Progenitor cell of endocrine pancreas (in vitro differentiated cells): ENCODE results near the gene IGF1. TPM values are rescaled to one million over a fixed set of nuclear protein-coding genes. Genes with fewer than 3 reads are reported as not detected.

ENCODE experiments used
- DNase-seq: peaks from one replicate; pipeline ENCODE4 v3.0.0; 2021; ENCODE audit warnings: low spot score; ENCODE audit not compliant: unreplicated experiment
- H3K27ac Mint-ChIP-seq: 2 replicates; pipeline ENCODE4 v1.8.0; 2021; ENCODE audit warnings: mild to moderate bottlenecking, moderate library complexity, mixed read lengths
- H3K27me3 Mint-ChIP-seq: 2 replicates; pipeline ENCODE4 v1.8.0; 2021; ENCODE audit warnings: mixed read lengths
- H3K36me3 Mint-ChIP-seq: 2 replicates; pipeline ENCODE4 v1.8.0; 2022; ENCODE audit warnings: mixed read lengths; ENCODE audit not compliant: insufficient read depth
- H3K4me1 Mint-ChIP-seq: 2 replicates; pipeline ENCODE4 v1.8.0; 2021; ENCODE audit warnings: low read depth, mixed read lengths
- H3K4me3 Mint-ChIP-seq: 2 replicates; pipeline ENCODE4 v1.8.0; 2021; ENCODE audit warnings: low read depth, mild to moderate bottlenecking, moderate library complexity, mixed read lengths
- H3K9me3 Mint-ChIP-seq: 2 replicates; pipeline ENCODE4 v1.8.0; 2021; ENCODE audit warnings: low read depth, mixed read lengths
- total RNA-seq: library from RNA; stranded (reverse); gene quantifications from 2 replicates; pipeline ENCODE4 v1.2.1, GENCODE V29; 2021
- TF ChIP-seq, protein P1 (sequence below): fragments of 200-600 bp; sonication (generic); IDR thresholded peaks from one replicate; pipeline ENCODE4 v1.5.0; 2021; ENCODE audit warnings: antibody characterized with exemption, mild to moderate bottlenecking; ENCODE audit not compliant: unreplicated experiment

IGF1 gene
- total RNA-seq, 1 donor from 2014 or later, result 0.57 TPM

GRCh38 chr12:102390068-102390467, 90.3 kb downstream of the IGF1 start:
- DNase-seq, result no peak
- no peak overlapping the region for H3K4me3 Mint-ChIP-seq
- TF ChIP-seq, protein P1, sequence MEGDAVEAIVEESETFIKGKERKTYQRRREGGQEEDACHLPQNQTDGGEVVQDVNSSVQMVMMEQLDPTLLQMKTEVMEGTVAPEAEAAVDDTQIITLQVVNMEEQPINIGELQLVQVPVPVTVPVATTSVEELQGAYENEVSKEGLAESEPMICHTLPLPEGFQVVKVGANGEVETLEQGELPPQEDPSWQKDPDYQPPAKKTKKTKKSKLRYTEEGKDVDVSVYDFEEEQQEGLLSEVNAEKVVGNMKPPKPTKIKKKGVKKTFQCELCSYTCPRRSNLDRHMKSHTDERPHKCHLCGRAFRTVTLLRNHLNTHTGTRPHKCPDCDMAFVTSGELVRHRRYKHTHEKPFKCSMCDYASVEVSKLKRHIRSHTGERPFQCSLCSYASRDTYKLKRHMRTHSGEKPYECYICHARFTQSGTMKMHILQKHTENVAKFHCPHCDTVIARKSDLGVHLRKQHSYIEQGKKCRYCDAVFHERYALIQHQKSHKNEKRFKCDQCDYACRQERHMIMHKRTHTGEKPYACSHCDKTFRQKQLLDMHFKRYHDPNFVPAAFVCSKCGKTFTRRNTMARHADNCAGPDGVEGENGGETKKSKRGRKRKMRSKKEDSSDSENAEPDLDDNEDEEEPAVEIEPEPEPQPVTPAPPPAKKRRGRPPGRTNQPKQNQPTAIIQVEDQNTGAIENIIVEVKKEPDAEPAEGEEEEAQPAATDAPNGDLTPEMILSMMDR, result no peak
- no peak overlapping the region for H3K27ac Mint-ChIP-seq
- peaks cover 85% of the 10 kb centered on the region for H3K27me3 Mint-ChIP-seq
- H3K9me3 Mint-ChIP-seq, result peaks cover 3% of the 10 kb centered on the region
- no peaks in the 10 kb centered on the region for H3K36me3 Mint-ChIP-seq
- H3K4me1 Mint-ChIP-seq, result peaks cover 10% of the 10 kb centered on the region

DNA sequence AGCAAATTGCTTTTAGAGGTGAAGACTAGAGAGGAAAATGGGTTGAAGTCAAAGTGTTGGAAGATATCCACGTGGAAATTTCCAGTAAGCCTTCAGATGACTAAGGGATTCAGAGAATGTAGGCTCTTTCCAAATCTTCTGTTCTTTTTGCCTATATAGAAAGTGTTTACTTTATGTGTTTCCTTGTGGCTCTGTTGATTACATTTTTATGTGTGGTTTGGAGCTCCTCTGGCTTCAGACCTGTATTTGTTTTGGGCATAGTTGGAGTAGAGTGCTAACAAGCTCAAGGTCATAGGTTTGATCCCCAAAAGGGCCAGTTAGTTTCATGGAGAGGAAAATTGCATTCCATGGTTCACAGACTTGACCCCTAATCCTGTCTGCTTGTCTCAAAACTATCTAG, 91.9 kb downstream of the IGF1 start:
- no peak overlapping the region for H3K27ac Mint-ChIP-seq
- TF ChIP-seq, protein P1, result no peak
- H3K4me1 Mint-ChIP-seq, result no peaks in the 10 kb centered on the region

GRCh38 chr12:102385343-102385742, 95.0 kb downstream of the IGF1 start:
- peaks cover 54% of the 10 kb centered on the region for H3K27me3 Mint-ChIP-seq
- no peak overlapping the region for H3K4me3 Mint-ChIP-seq
- no peaks in the 10 kb centered on the region for H3K36me3 Mint-ChIP-seq
- peaks cover 30% of the 10 kb centered on the region for H3K9me3 Mint-ChIP-seq
- H3K4me1 Mint-ChIP-seq, result no peaks in the 10 kb centered on the region
- no peak for DNase-seq
- no peak overlapping the region for H3K27ac Mint-ChIP-seq
- TF ChIP-seq, protein P1, result no peak

More for the DNA sequence above, 91.9 kb downstream of the IGF1 start:
- H3K36me3 Mint-ChIP-seq, result no peaks in the 10 kb centered on the region
- H3K27me3 Mint-ChIP-seq, result peaks cover 75% of the 10 kb centered on the region
- peaks cover 16% of the 10 kb centered on the region for H3K9me3 Mint-ChIP-seq
- H3K4me3 Mint-ChIP-seq, result no peak overlapping the region
- no peak for DNase-seq

GRCh38 chr12:102379346-102380162, 100.8 kb downstream of the IGF1 start:
- H3K36me3 Mint-ChIP-seq, result no peaks in the 10 kb centered on the region
- TF ChIP-seq, protein P1, result no peak
- H3K27ac Mint-ChIP-seq, result no peak overlapping the region
- no peaks in the 10 kb centered on the region for H3K4me1 Mint-ChIP-seq
- H3K9me3 Mint-ChIP-seq, result peaks cover 25% of the 10 kb centered on the region
- H3K4me3 Mint-ChIP-seq, result no peak overlapping the region
- peaks cover 17% of the 10 kb centered on the region for H3K27me3 Mint-ChIP-seq
- no peak for DNase-seq

- no peak overlapping the region for H3K27ac Mint-ChIP-seq
- no peak for DNase-seq
- TF ChIP-seq, protein P1, result no peak
- peaks cover 1% of the 10 kb centered on the region for H3K4me1 Mint-ChIP-seq
- H3K36me3 Mint-ChIP-seq, result no peaks in the 10 kb centered on the region
- peaks cover 17% of the 10 kb centered on the region for H3K9me3 Mint-ChIP-seq
- H3K27me3 Mint-ChIP-seq, result peaks cover 15% of the 10 kb centered on the region
- H3K4me3 Mint-ChIP-seq, result no peak overlapping the region
These were observed 103.6 kb downstream of the IGF1 start for GRCh38 chr12:102376781-102377180.
